HG02884 (cell line): Measurements from ENCODE around the gene CTNNBIP1.
"Not testable (repeated sequence)": the region's sequence is repeated elsewhere in the genome, so short reads cannot be mapped to it uniquely, and the experiment has no call there.

ENCODE experiments used
- ATAC-seq: cut with Tn5 transposase; IDR thresholded peaks from one replicate; pipeline ENCODE4 v1.9.1; 2021; ENCODE audit warnings: mild to moderate bottlenecking, moderate library complexity; ENCODE audit not compliant: unreplicated experiment

The CTNNBIP1 gene

GRCh38 chr1:9910076-9910422, at the start of gene CTNNBIP1:
Gene CTNNBIP1 (minus strand): TSS chr1:9910269. CDS start chr1:9872064, 38,205 bp downstream.
- no peak for ATAC-seq

GRCh38 chr1:9957726-9958125, 47.7 kb upstream of the CTNNBIP1 start:
- ATAC-seq, result no peak

GRCh38 chr1:9946315-9946714, 36.2 kb upstream of the CTNNBIP1 start:
- no peak for ATAC-seq

GRCh38 chr1:9942939-9943788, 33.1 kb upstream of the CTNNBIP1 start, which contains the start of the genes LZIC and NMNAT1:
Gene LZIC (minus strand): TSS chr1:9943391. CDS start chr1:9936619, 6,772 bp downstream.
Gene NMNAT1 (plus strand): TSS chr1:9943475. CDS start chr1:9972074, 28,599 bp downstream.
- peak; percentile 89 for ATAC-seq

GRCh38 chr1:9942399-9942938, 32.4 kb upstream of the CTNNBIP1 start:
- no peak for ATAC-seq

GRCh38 chr1:9929431-9930385, 19.6 kb upstream of the CTNNBIP1 start:
- no peak for ATAC-seq

- ATAC-seq, result no peak
Measured at GRCh38 chr1:9927259-9927658, 17.2 kb upstream of the CTNNBIP1 start.

GRCh38 chr1:9922342-9922741, 12.3 kb upstream of the CTNNBIP1 start:
- ATAC-seq, result no peak

- ATAC-seq, result no peak
Measured at GRCh38 chr1:9920606-9921005, 10.5 kb upstream of the CTNNBIP1 start.

GRCh38 chr1:9917901-9918300, 7.8 kb upstream of the CTNNBIP1 start:
- ATAC-seq, result no peak

GRCh38 chr1:9917495-9917894, 7.4 kb upstream of the CTNNBIP1 start:
- not testable (repeated sequence) for ATAC-seq

- no peak for ATAC-seq
Measured at GRCh38 chr1:9916452-9916851, 6.4 kb upstream of the CTNNBIP1 start.

GRCh38 chr1:9914610-9914937, 4.5 kb upstream of the CTNNBIP1 start:
- ATAC-seq, result no peak

- no peak for ATAC-seq
Measured at GRCh38 chr1:9912264-9912936, 2.3 kb upstream of the CTNNBIP1 start.

GRCh38 chr1:9910423-9911178, 532 bp upstream of the CTNNBIP1 start:
- peak; percentile 91 for ATAC-seq

GRCh38 chr1:9909234-9910046, 629 bp downstream of the CTNNBIP1 start:
- peak; percentile 11 for ATAC-seq

- no peak for ATAC-seq
Measured at GRCh38 chr1:9908871-9909233, 1.2 kb downstream of the CTNNBIP1 start.

- ATAC-seq, result no peak
Measured at GRCh38 chr1:9907441-9907840, 2.6 kb downstream of the CTNNBIP1 start.

- ATAC-seq, result no peak
Measured at GRCh38 chr1:9906466-9906865, 3.6 kb downstream of the CTNNBIP1 start.
